ENCODE results near the gene TPH1.

Gene TPH1

GRCh38 chr11:18014876-18015275 is 31.2 kb downstream of the TPH1 start:
- TF ChIP-seq CTCF (IDR thresholded peaks at IDR 0.05; ENCODE audit: low read length) (no peak), EZH2phosphoT487 (IDR thresholded peaks at IDR 0.05; ENCODE audit: low read length) (no peak), EZH2 (optimal IDR thresholded peaks at IDR 0.05; ENCODE audit: low read depth, low read length) (no peak)
- H3K27me3 ChIP-seq (replicated peaks; ENCODE audit: insufficient read depth, low read length), result no peaks in the 10 kb centered on the region
- no peak for DNase-seq
- peaks cover 10% of the 10 kb centered on the region; the same call in 1 of the 2 replicates for H3K79me2 ChIP-seq (ENCODE audit: low read length)
- H3K9ac ChIP-seq (ENCODE audit: low read length), result no peak overlapping the region
- H3F3A ChIP-seq (ENCODE audit: insufficient read depth, low read length), result 0 out of 2 replicates have a peak, but pooled peaks cover 4% of the 10 kb centered on the region
- H3K36me3 ChIP-seq (replicated peaks; ENCODE audit: insufficient read depth, low read length), result no peaks in the 10 kb centered on the region
- no peak overlapping the region for H3K4me2 ChIP-seq (ENCODE audit: low read depth, low read length)
- H3K9me2 ChIP-seq (replicated peaks; ENCODE audit: insufficient read depth, low read length), result no peaks in the 10 kb centered on the region
- H2AFZ ChIP-seq (ENCODE audit: low read length), result no peak overlapping the region
- H3K4me3 ChIP-seq (ENCODE audit: low read length), result no peak overlapping the region
- no peak overlapping the region for H3K27ac ChIP-seq (ENCODE audit: low read length)
- H3K9me3 ChIP-seq (replicated peaks; ENCODE audit: insufficient read depth, low read length), result no peaks in the 10 kb centered on the region
- peaks cover 5% of the 10 kb centered on the region for H3K4me1 ChIP-seq (ENCODE audit: low read length)
- no peaks in the 10 kb centered on the region for H4K20me1 ChIP-seq (ENCODE audit: insufficient read depth, low read length)

- H4K20me1 ChIP-seq (ENCODE audit: insufficient read depth, low read length), result no peaks in the 10 kb centered on the region
- no peak for DNase-seq
- 0 out of 2 replicates have a peak, but pooled peaks cover 4% of the 10 kb centered on the region for H3F3A ChIP-seq (ENCODE audit: insufficient read depth, low read length)
- TF ChIP-seq EZH2phosphoT487 (IDR thresholded peaks at IDR 0.05; ENCODE audit: low read length), result no peak
- no peak for TF ChIP-seq EZH2 (optimal IDR thresholded peaks at IDR 0.05; ENCODE audit: low read depth, low read length)
- no peak for TF ChIP-seq CTCF (IDR thresholded peaks at IDR 0.05; ENCODE audit: low read length)
- peak overlapping the region; percentile 98 for H2AFZ ChIP-seq (ENCODE audit: low read length)
- no peaks in the 10 kb centered on the region for H3K9me3 ChIP-seq (replicated peaks; ENCODE audit: insufficient read depth, low read length)
- H3K9ac ChIP-seq (ENCODE audit: low read length), result peak overlapping the region; percentile 67; the same call in 1 of the 2 replicates
- no peaks in the 10 kb centered on the region for H3K9me2 ChIP-seq (replicated peaks; ENCODE audit: insufficient read depth, low read length)
- no peaks in the 10 kb centered on the region for H3K27me3 ChIP-seq (replicated peaks; ENCODE audit: insufficient read depth, low read length)
- H3K4me3 ChIP-seq (ENCODE audit: low read length), result peak overlapping the region; percentile 83
- H3K4me1 ChIP-seq (ENCODE audit: low read length), result peaks cover 5% of the 10 kb centered on the region
- H3K79me2 ChIP-seq (ENCODE audit: low read length), result peaks cover 10% of the 10 kb centered on the region; the same call in 1 of the 2 replicates
- H3K27ac ChIP-seq (ENCODE audit: low read length), result peak overlapping the region; percentile 64; the same call in 1 of the 2 replicates
- H3K4me2 ChIP-seq (ENCODE audit: low read depth, low read length), result peak overlapping the region; percentile 81
- H3K36me3 ChIP-seq (replicated peaks; ENCODE audit: insufficient read depth, low read length), result no peaks in the 10 kb centered on the region
Observed at GRCh38 chr11:18013790-18014507, 32.1 kb downstream of the TPH1 start.

- H4K20me1 ChIP-seq (ENCODE audit: insufficient read depth, low read length), result no peaks in the 10 kb centered on the region
- H3K79me2 ChIP-seq (ENCODE audit: low read length), result peaks cover 10% of the 10 kb centered on the region; the same call in 1 of the 2 replicates
- peaks cover 5% of the 10 kb centered on the region for H3K4me1 ChIP-seq (ENCODE audit: low read length)
- no peaks in the 10 kb centered on the region for H3K36me3 ChIP-seq (replicated peaks; ENCODE audit: insufficient read depth, low read length)
- H3K9ac ChIP-seq (ENCODE audit: low read length), result peak within 1 kb of the TSS; percentile 67
- no peaks in the 10 kb centered on the region for H3K9me3 ChIP-seq (replicated peaks; ENCODE audit: insufficient read depth, low read length)
- no peaks in the 10 kb centered on the region for H3K27me3 ChIP-seq (replicated peaks; ENCODE audit: insufficient read depth, low read length)
- peak within 1 kb of the TSS; percentile 81 for H3K4me2 ChIP-seq (ENCODE audit: low read depth, low read length)
- no peaks in the 10 kb centered on the region for H3K9me2 ChIP-seq (replicated peaks; ENCODE audit: insufficient read depth, low read length)
- peak within 1 kb of the TSS; percentile 83 for H3K4me3 ChIP-seq (ENCODE audit: low read length)
- DNase-seq, result peak; percentile 95
- peak within 1 kb of the TSS; percentile 64 for H3K27ac ChIP-seq (ENCODE audit: low read length)
- H3F3A ChIP-seq (ENCODE audit: insufficient read depth, low read length), result 0 out of 2 replicates have a peak, but pooled peaks cover 4% of the 10 kb centered on the region
- peak within 1 kb of the TSS; percentile 98 for H2AFZ ChIP-seq (ENCODE audit: low read length)
- TF ChIP-seq EZH2phosphoT487 (IDR thresholded peaks at IDR 0.05; ENCODE audit: low read length) (no peak), CTCF (IDR thresholded peaks at IDR 0.05; ENCODE audit: low read length) (no peak), EZH2 (optimal IDR thresholded peaks at IDR 0.05; ENCODE audit: low read depth, low read length) (no peak)
Observed at GRCh38 chr11:18012906-18013781, 32.9 kb downstream of the TPH1 start, which contains the start of gene SERGEF. Gene SERGEF, minus strand, starts transcription at chr11:18013047. Its CDS starts 37 bp downstream, at chr11:18013010.
